Measurements from ENCODE around the gene HLA-DOB. TPM values are rescaled to one million over a fixed set of nuclear protein-coding genes. Genes with fewer than 3 reads are reported as not detected.
A peak's percentile ranks its signal among the peaks of the same experiment; 100 is the strongest.

HLA-DOB gene
- total RNA-seq, 6 experiments from 2014 or later = 0.16 to 0.20 TPM; not detected in 4

GRCh38 chr6:32825966-32826365 is 9.2 kb upstream of the HLA-DOB start:
- no peaks in the 10 kb centered on the region for H3K9me3 ChIP-seq
- H3K27me3 ChIP-seq = no peaks in the 10 kb centered on the region
- TF ChIP-seq POLR2A (IDR thresholded peaks at IDR 0.05) (no peak), CTCF (IDR thresholded peaks at IDR 0.05) (peak; percentile 35 to 59 (median 44))
- WGBS (ENCODE audit: insufficient coverage, low coverage, low lambda C conversion rate, missing lambda C conversion rate) = 48% methylated on average over 2 of the region's 2 CpGs
- no peaks in the 10 kb centered on the region for H3K4me1 ChIP-seq
- no peak overlapping the region for H3K27ac ChIP-seq
- intact Hi-C loops (cut with DNase I) = no loop called here
- H3K36me3 ChIP-seq = peaks cover 0 to 14% (median 1%) of the 10 kb centered on the region in 4 donors
- DNase-seq = no peak
- peak; percentile 75 to 94 (median 78) for ATAC-seq
- no peak overlapping the region for H3K4me3 ChIP-seq

- H3K27ac ChIP-seq = no peak overlapping the region
- intact Hi-C loops (cut with DNase I) = no loop called here
- no peaks in the 10 kb centered on the region for H3K36me3 ChIP-seq
- TF ChIP-seq POLR2A (IDR thresholded peaks at IDR 0.05) = no peak
- TF ChIP-seq CTCF (IDR thresholded peaks at IDR 0.05) = no peak
- H3K4me1 ChIP-seq = no peaks in the 10 kb centered on the region
- no peaks in the 10 kb centered on the region for H3K9me3 ChIP-seq
- DNase-seq (no peak), ATAC-seq (no peak)
- no peaks in the 10 kb centered on the region for H3K27me3 ChIP-seq
- 42% methylated on average over 2 of the region's 3 CpGs for WGBS (ENCODE audit: insufficient coverage, low coverage, low lambda C conversion rate, missing lambda C conversion rate)
- no peak overlapping the region for H3K4me3 ChIP-seq
Measured at GRCh38 chr6:32819729-32820128, 2.9 kb upstream of the HLA-DOB start.

- Histone ChIP-seq H3K9me3 (no peaks in the 10 kb centered on the region), H3K4me1 (no peaks in the 10 kb centered on the region), H3K27ac (no peak overlapping the region), H3K27me3 (no peaks in the 10 kb centered on the region), H3K36me3 (no peaks in the 10 kb centered on the region), H3K4me3 (no peak overlapping the region)
- 43% methylated on average over 2 of the region's 2 CpGs for WGBS (ENCODE audit: insufficient coverage, low coverage, low lambda C conversion rate, missing lambda C conversion rate)
- TF ChIP-seq CTCF (IDR thresholded peaks at IDR 0.05) (no peak), POLR2A (IDR thresholded peaks at IDR 0.05) (no peak)
- intact Hi-C loops (cut with DNase I) = no loop called here
- DNase-seq (no peak), ATAC-seq (no peak)
Measured at GRCh38 chr6:32818867-32819266, 2.1 kb upstream of the HLA-DOB start.

GRCh38 chr6:32815996-32816395 is 806 bp downstream of the HLA-DOB start:
- no peak for ATAC-seq
- WGBS (ENCODE audit: insufficient coverage, low coverage, low lambda C conversion rate, missing lambda C conversion rate) = 75% methylated on average over 2 of the region's 2 CpGs
- Histone ChIP-seq H3K9me3 (no peaks in the 10 kb centered on the region), H3K27me3 (no peaks in the 10 kb centered on the region), H3K27ac (no peak overlapping the region), H3K4me1 (no peaks in the 10 kb centered on the region), H3K4me3 (no peak overlapping the region), H3K36me3 (no peaks in the 10 kb centered on the region)
- intact Hi-C loops (cut with DNase I) = no loop called here
- DNase-seq = no peak
- TF ChIP-seq CTCF (IDR thresholded peaks at IDR 0.05) = no peak
- TF ChIP-seq POLR2A (IDR thresholded peaks at IDR 0.05) = no peak

GRCh38 chr6:32815115-32815514 is 1.7 kb downstream of the HLA-DOB start:
- TF ChIP-seq POLR2A (IDR thresholded peaks at IDR 0.05) (no peak), CTCF (IDR thresholded peaks at IDR 0.05) (no peak)
- DNase-seq (no peak), ATAC-seq (peak in 1 of 4 donors; percentile 56)
- no peaks in the 10 kb centered on the region for H3K9me3 ChIP-seq
- H3K36me3 ChIP-seq = no peaks in the 10 kb centered on the region
- intact Hi-C loops (cut with DNase I) = no loop called here
- H3K4me1 ChIP-seq = no peaks in the 10 kb centered on the region
- 61% methylated on average over 5 of the region's 5 CpGs for WGBS (ENCODE audit: insufficient coverage, low coverage, low lambda C conversion rate, missing lambda C conversion rate)
- H3K27me3 ChIP-seq = no peaks in the 10 kb centered on the region
- H3K27ac ChIP-seq = no peak overlapping the region
- no peak overlapping the region for H3K4me3 ChIP-seq
